ENCODE results near the gene RAB40C.

Gene RAB40C

DNA sequence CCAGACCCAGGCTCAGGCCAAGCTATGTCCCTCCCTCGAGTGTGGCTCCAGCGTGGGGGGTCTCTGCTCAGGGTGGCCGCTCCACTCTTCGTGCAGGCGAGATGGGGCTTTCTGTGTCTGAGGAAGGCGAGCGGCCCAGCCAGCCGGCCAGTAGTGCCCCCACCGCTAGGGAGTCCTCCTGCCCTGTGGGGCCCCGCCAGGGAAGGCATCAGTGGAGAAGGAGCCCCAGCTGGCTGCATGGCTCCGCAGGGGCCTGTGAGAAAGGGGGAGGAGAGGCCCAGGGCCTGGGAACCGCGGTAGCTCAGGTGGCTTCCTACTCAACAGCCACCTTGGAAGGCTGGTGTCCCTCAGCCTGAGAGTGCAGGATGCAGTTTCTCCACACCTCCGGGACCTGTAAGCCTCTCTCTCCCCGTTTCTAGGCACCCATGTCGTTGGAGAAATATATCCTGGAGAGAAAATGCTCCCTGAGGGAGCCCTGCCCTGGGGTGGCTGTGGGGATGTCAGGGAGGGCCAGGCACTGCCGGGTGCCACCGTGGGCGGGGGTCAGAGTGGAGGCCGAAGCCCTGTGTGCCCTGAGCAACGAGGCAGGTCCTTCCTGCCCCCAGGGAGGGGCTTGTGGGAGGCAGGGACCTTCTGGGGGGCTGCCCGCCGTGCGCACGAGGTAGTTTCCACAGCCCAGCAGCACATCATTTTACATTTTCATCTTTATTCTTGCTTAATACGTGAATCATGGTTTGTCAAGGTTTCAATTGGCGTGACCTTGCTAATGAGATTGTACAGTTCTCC is 16.8 kb upstream of the RAB40C start:
- TF ChIP-seq FOXP2 (optimal IDR thresholded peaks at IDR 0.05; ENCODE audit: borderline replicate concordance, extremely low read depth, extremely low read length, insufficient read depth) (no peak), SIN3A (IDR thresholded peaks at IDR 0.05; ENCODE audit: borderline replicate concordance, insufficient read depth, low read length) (no peak)

DNA sequence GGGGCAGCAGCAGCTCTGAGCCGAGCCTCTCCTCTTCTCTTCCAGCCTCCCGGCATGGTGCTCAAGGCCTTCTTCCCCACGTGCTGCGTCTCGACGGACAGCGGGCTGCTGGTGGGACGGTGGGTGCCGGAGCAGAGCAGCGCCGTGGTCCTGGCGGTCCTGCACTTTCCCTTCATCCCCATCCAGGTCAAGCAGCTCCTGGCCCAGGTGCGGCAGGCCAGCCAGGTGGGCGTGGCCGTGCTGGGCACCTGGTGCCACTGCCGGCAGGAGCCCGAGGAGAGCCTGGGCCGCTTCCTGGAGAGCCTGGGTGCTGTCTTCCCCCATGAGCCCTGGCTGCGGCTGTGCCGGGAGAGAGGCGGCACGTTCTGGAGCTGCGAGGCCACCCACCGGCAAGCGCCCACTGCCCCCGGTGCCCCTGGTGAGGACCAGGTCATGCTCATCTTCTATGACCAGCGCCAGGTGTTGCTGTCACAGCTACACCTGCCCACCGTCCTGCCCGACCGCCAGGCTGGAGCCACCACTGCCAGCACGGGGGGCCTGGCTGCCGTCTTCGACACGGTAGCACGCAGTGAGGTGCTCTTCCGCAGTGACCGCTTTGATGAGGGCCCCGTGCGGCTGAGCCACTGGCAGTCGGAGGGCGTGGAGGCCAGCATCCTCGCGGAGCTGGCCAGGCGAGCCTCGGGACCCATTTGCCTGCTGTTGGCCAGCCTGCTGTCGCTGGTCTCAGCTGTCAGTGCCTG is 15.7 kb upstream of the RAB40C start:
- TF ChIP-seq SIN3A (IDR thresholded peaks at IDR 0.05; ENCODE audit: borderline replicate concordance, insufficient read depth, low read length) (no peak), TAF1 (IDR thresholded peaks at IDR 0.05; ENCODE audit: borderline replicate concordance, insufficient read depth, low read length) (no peak), FOXP2 (optimal IDR thresholded peaks at IDR 0.05; ENCODE audit: borderline replicate concordance, extremely low read depth, extremely low read length, insufficient read depth) (no peak), POLR2AphosphoS5 (IDR thresholded peaks at IDR 0.05; ENCODE audit: low read depth, low read length) (no peak)
- TF ChIP-seq, protein P1, sequence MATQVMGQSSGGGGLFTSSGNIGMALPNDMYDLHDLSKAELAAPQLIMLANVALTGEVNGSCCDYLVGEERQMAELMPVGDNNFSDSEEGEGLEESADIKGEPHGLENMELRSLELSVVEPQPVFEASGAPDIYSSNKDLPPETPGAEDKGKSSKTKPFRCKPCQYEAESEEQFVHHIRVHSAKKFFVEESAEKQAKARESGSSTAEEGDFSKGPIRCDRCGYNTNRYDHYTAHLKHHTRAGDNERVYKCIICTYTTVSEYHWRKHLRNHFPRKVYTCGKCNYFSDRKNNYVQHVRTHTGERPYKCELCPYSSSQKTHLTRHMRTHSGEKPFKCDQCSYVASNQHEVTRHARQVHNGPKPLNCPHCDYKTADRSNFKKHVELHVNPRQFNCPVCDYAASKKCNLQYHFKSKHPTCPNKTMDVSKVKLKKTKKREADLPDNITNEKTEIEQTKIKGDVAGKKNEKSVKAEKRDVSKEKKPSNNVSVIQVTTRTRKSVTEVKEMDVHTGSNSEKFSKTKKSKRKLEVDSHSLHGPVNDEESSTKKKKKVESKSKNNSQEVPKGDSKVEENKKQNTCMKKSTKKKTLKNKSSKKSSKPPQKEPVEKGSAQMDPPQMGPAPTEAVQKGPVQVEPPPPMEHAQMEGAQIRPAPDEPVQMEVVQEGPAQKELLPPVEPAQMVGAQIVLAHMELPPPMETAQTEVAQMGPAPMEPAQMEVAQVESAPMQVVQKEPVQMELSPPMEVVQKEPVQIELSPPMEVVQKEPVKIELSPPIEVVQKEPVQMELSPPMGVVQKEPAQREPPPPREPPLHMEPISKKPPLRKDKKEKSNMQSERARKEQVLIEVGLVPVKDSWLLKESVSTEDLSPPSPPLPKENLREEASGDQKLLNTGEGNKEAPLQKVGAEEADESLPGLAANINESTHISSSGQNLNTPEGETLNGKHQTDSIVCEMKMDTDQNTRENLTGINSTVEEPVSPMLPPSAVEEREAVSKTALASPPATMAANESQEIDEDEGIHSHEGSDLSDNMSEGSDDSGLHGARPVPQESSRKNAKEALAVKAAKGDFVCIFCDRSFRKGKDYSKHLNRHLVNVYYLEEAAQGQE (IDR thresholded peaks at IDR 0.05; ENCODE audit: insufficient read depth in 1 of 2, low read depth in 2 of 2, low read length in 2 of 2), result no peak

GRCh38 chr16:575354-576196 is 14.3 kb upstream of the RAB40C start:
- no peak for TF ChIP-seq POLR2AphosphoS5 (IDR thresholded peaks at IDR 0.05; ENCODE audit: low read depth, low read length)
- TF ChIP-seq TAF1 (IDR thresholded peaks at IDR 0.05; ENCODE audit: borderline replicate concordance, insufficient read depth, low read length), result no peak
- no peak for TF ChIP-seq FOXP2 (optimal IDR thresholded peaks at IDR 0.05; ENCODE audit: borderline replicate concordance, extremely low read depth, extremely low read length, insufficient read depth)
- TF ChIP-seq, protein P1 (IDR thresholded peaks at IDR 0.05; ENCODE audit: insufficient read depth in 1 of 2, low read depth in 2 of 2, low read length in 2 of 2), result no peak
- TF ChIP-seq SIN3A (IDR thresholded peaks at IDR 0.05; ENCODE audit: borderline replicate concordance, insufficient read depth, low read length), result no peak

DNA sequence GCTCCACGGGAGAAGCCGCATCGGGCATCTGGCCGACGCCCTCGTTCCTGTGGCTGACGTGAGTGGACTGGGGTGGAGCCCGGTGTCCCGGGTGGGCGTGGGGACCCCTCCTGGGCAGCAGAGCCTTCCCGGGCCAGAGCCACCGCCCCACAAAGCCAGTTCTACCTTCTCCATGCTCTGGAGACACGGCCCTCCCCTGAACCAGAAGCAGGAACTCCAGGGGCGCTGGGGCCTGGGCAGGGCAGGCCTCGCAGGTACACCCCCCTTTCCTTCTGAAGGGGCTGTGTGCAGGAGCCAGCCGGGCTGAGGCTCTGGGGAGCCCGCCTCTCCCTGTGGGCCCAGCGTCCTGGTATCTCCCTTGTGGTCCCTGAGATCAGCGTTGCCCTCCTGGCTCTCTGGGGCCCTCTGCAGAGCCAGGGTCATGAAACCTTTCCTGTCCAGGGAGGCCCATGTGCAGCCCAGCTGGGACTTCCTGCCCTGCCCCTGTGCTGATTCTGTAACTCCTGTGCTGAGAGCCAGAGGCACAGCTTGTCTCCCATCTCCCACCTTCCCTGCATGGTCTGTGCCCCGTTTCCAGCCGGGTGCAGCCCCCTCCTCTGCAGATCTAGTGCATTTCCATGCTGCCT is 13.6 kb upstream of the RAB40C start:
- TF ChIP-seq FOXP2 (optimal IDR thresholded peaks at IDR 0.05; ENCODE audit: borderline replicate concordance, extremely low read depth, extremely low read length, insufficient read depth) (no peak), POLR2AphosphoS5 (IDR thresholded peaks at IDR 0.05; ENCODE audit: low read depth, low read length) (no peak), TAF1 (IDR thresholded peaks at IDR 0.05; ENCODE audit: borderline replicate concordance, insufficient read depth, low read length) (no peak), SIN3A (IDR thresholded peaks at IDR 0.05; ENCODE audit: borderline replicate concordance, insufficient read depth, low read length) (no peak)
- TF ChIP-seq, protein P1 (IDR thresholded peaks at IDR 0.05; ENCODE audit: insufficient read depth in 1 of 2, low read depth in 2 of 2, low read length in 2 of 2), result no peak

GRCh38 chr16:576823-577201 is 13.1 kb upstream of the RAB40C start:
- no peak for TF ChIP-seq POLR2AphosphoS5 (IDR thresholded peaks at IDR 0.05; ENCODE audit: low read depth, low read length)
- TF ChIP-seq FOXP2 (optimal IDR thresholded peaks at IDR 0.05; ENCODE audit: borderline replicate concordance, extremely low read depth, extremely low read length, insufficient read depth), result no peak
- TF ChIP-seq, protein P1 (IDR thresholded peaks at IDR 0.05; ENCODE audit: insufficient read depth in 1 of 2, low read depth in 2 of 2, low read length in 2 of 2), result no peak
- TF ChIP-seq TAF1 (IDR thresholded peaks at IDR 0.05; ENCODE audit: borderline replicate concordance, insufficient read depth, low read length), result no peak
- no peak for TF ChIP-seq SIN3A (IDR thresholded peaks at IDR 0.05; ENCODE audit: borderline replicate concordance, insufficient read depth, low read length)
